ENCODE results near the gene SMIM35. TPM values are rescaled to one million over a fixed set of nuclear protein-coding genes. Genes with fewer than 3 reads are reported as not detected.

The SMIM35 gene
- polyA plus RNA-seq, 1 of the 3 experiments (the other 2 are of a cell fraction), result not detected

DNA sequence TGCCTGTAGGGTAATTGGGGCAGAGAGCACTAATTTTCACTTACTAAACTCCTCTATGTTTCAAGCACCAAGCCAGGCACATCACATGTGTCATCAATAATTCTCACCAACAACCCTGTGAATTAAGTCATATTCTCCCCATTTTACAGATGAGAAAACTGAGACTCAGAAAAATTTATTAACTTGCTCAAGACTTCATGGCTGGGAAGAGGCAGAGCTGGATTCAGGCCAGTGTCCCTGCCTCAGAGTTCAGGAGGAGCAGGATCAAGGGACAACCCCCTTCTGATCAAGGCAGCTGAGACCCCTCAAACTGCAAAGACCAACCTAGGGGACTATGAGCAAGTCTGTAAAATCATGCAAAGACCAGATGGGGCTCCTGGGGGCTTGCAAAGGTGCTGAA is 2.1 kb downstream of the SMIM35 start:
- POLR2A ChIA-PET, result no interaction called here
- H3K27me3 ChIP-seq (ENCODE audit: insufficient read depth), result peaks cover 14% of the 10 kb centered on the region

DNA sequence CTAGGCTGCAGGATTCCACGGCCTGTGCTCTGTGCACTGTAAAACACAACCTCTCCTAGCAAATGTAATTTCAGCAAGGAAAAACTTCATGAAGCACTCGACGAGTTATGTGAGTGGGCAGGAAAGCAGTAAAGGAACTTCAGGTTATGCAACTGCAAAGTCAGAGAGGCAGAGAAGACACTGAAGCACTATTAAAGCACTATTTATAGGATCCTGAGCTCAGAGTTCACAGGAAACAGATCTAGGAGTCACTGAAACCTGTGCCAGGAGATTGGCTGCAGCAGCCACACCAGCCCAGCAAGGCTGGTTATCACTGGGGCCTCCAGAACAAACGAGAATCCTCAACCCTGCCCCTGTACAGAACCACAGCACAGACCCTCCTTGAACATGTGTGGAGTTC is 2.5 kb downstream of the SMIM35 start:
- POLR2A ChIA-PET, result no interaction called here
- CTCF ChIA-PET, result interaction anchor here (1.2 to 2.0 kb wide), 2 partner anchors 13 to 31 kb away, joined by 3 to 9 read pairs; no protein-coding TSS in a partner anchor
- no peaks in the 10 kb centered on the region for H3F3A ChIP-seq (replicated peaks; ENCODE audit: insufficient read depth)
- no peak overlapping the region for H3K27ac ChIP-seq (ENCODE audit: low read depth in 2 of 2, low read length in 1 of 2)
- H3K9me2 ChIP-seq, result no peaks in the 10 kb centered on the region
- peaks cover 14% of the 10 kb centered on the region for H3K27me3 ChIP-seq (ENCODE audit: insufficient read depth)
- H2AFZ ChIP-seq (ENCODE audit: low read depth), result no peak overlapping the region
- no peaks in the 10 kb centered on the region for H4K20me1 ChIP-seq (ENCODE audit: insufficient read depth)
- H3K4me1 ChIP-seq (ENCODE audit: control insufficient read depth in 1 of 2, insufficient read depth in 2 of 2, low read depth in 1 of 2, low read length in 1 of 2), result no peaks in the 10 kb centered on the region
- no peaks in the 10 kb centered on the region for H3K79me2 ChIP-seq (ENCODE audit: insufficient read depth)
- no peaks in the 10 kb centered on the region for H3K9me3 ChIP-seq
- no peak overlapping the region for H3K4me3 ChIP-seq (ENCODE audit: low read depth in 2 of 2, low read length in 1 of 2)
- H3K4me2 ChIP-seq, result no peak overlapping the region
- no peak overlapping the region for H3K9ac ChIP-seq
- 26% methylated on average over 4 of the region's 4 CpGs for WGBS (ENCODE audit: low lambda C conversion rate)
- H3K36me3 ChIP-seq (replicated peaks in 1 of 2; ENCODE audit: control insufficient read depth in 1 of 2, insufficient read depth in 2 of 2, low read length in 1 of 2), result no peaks in the 10 kb centered on the region
- DNase-seq, result no peak
- TF ChIP-seq TCF12 (IDR thresholded peaks at IDR 0.05), result no peak
- TF ChIP-seq ELF1 (IDR thresholded peaks at IDR 0.05), result no peak
- TF ChIP-seq, protein P1, sequence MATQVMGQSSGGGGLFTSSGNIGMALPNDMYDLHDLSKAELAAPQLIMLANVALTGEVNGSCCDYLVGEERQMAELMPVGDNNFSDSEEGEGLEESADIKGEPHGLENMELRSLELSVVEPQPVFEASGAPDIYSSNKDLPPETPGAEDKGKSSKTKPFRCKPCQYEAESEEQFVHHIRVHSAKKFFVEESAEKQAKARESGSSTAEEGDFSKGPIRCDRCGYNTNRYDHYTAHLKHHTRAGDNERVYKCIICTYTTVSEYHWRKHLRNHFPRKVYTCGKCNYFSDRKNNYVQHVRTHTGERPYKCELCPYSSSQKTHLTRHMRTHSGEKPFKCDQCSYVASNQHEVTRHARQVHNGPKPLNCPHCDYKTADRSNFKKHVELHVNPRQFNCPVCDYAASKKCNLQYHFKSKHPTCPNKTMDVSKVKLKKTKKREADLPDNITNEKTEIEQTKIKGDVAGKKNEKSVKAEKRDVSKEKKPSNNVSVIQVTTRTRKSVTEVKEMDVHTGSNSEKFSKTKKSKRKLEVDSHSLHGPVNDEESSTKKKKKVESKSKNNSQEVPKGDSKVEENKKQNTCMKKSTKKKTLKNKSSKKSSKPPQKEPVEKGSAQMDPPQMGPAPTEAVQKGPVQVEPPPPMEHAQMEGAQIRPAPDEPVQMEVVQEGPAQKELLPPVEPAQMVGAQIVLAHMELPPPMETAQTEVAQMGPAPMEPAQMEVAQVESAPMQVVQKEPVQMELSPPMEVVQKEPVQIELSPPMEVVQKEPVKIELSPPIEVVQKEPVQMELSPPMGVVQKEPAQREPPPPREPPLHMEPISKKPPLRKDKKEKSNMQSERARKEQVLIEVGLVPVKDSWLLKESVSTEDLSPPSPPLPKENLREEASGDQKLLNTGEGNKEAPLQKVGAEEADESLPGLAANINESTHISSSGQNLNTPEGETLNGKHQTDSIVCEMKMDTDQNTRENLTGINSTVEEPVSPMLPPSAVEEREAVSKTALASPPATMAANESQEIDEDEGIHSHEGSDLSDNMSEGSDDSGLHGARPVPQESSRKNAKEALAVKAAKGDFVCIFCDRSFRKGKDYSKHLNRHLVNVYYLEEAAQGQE (IDR thresholded peaks at IDR 0.05; ENCODE audit: low read depth, low read length), result no peak
- no peak for TF ChIP-seq NRF1 (IDR thresholded peaks at IDR 0.05; ENCODE audit: low read depth, low read length)
- TF ChIP-seq FOXJ3 (CRISPR knock-in tag; IDR thresholded peaks at IDR 0.05), result no peak
- TF ChIP-seq CHD2 (IDR thresholded peaks at IDR 0.05; ENCODE audit: low read length, partially characterized antibody), result no peak
- TF ChIP-seq RXRA (IDR thresholded peaks at IDR 0.05; ENCODE audit: borderline replicate concordance, low read depth), result no peak
- TF ChIP-seq GABPA (IDR thresholded peaks at IDR 0.05; ENCODE audit: low read depth), result no peak
- no peak for TF ChIP-seq FOXM1 (IDR thresholded peaks at IDR 0.05; ENCODE audit: low read depth)
- TF ChIP-seq EZH2phosphoT487 (IDR thresholded peaks at IDR 0.05; ENCODE audit: borderline replicate concordance, low read depth), result no peak
- no peak for TF ChIP-seq RFX5 (IDR thresholded peaks at IDR 0.05; ENCODE audit: low read length)

More for the DNA sequence above, 2.1 kb downstream of the SMIM35 start:
- H2AFZ ChIP-seq (ENCODE audit: low read depth), result no peak overlapping the region
- H3K4me3 ChIP-seq (ENCODE audit: low read depth in 2 of 2, low read length in 1 of 2), result no peak overlapping the region
- no peaks in the 10 kb centered on the region for H3K36me3 ChIP-seq (replicated peaks in 1 of 2; ENCODE audit: control insufficient read depth in 1 of 2, insufficient read depth in 2 of 2, low read length in 1 of 2)
- no peak for DNase-seq
- no peak overlapping the region for H3K4me2 ChIP-seq
- no peaks in the 10 kb centered on the region for H3K9me3 ChIP-seq
- TF ChIP-seq RXRA (IDR thresholded peaks at IDR 0.05; ENCODE audit: borderline replicate concordance, low read depth) (no peak), CHD2 (IDR thresholded peaks at IDR 0.05; ENCODE audit: low read length, partially characterized antibody) (no peak), MXI1 (IDR thresholded peaks at IDR 0.05; ENCODE audit: low read depth, low read length) (no peak), SMC3 (IDR thresholded peaks at IDR 0.05; ENCODE audit: low read depth, low read length) (no peak), YY1 (IDR thresholded peaks at IDR 0.05; ENCODE audit: low read depth) (no peak), FOSL2 (IDR thresholded peaks at IDR 0.05; ENCODE audit: borderline replicate concordance, low read depth) (no peak), GABPA (IDR thresholded peaks at IDR 0.05; ENCODE audit: low read depth) (no peak), MEF2A (IDR thresholded peaks at IDR 0.05; ENCODE audit: borderline replicate concordance, low read depth) (no peak), NFIC (IDR thresholded peaks at IDR 0.05; ENCODE audit: borderline replicate concordance) (no peak), FOXJ3 (CRISPR knock-in tag; IDR thresholded peaks at IDR 0.05) (no peak), RCOR1 (IDR thresholded peaks at IDR 0.05; ENCODE audit: low read length) (no peak), SIN3A (IDR thresholded peaks at IDR 0.05; ENCODE audit: borderline replicate concordance, low read depth, low read length) (no peak), TEAD4 (IDR thresholded peaks at IDR 0.05; ENCODE audit: borderline replicate concordance, insufficient read depth) (no peak), TAF1 (IDR thresholded peaks at IDR 0.05; ENCODE audit: borderline replicate concordance, low read depth, low read length) (no peak), EZH2phosphoT487 (IDR thresholded peaks at IDR 0.05; ENCODE audit: borderline replicate concordance, low read depth) (no peak)
- TF ChIP-seq, protein P2, sequence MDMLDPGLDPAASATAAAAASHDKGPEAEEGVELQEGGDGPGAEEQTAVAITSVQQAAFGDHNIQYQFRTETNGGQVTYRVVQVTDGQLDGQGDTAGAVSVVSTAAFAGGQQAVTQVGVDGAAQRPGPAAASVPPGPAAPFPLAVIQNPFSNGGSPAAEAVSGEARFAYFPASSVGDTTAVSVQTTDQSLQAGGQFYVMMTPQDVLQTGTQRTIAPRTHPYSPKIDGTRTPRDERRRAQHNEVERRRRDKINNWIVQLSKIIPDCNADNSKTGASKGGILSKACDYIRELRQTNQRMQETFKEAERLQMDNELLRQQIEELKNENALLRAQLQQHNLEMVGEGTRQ (IDR thresholded peaks at IDR 0.05; ENCODE audit: borderline replicate concordance, low read depth, low read length), result no peak
- TF ChIP-seq, protein P3, sequence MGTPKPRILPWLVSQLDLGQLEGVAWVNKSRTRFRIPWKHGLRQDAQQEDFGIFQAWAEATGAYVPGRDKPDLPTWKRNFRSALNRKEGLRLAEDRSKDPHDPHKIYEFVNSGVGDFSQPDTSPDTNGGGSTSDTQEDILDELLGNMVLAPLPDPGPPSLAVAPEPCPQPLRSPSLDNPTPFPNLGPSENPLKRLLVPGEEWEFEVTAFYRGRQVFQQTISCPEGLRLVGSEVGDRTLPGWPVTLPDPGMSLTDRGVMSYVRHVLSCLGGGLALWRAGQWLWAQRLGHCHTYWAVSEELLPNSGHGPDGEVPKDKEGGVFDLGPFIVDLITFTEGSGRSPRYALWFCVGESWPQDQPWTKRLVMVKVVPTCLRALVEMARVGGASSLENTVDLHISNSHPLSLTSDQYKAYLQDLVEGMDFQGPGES (IDR thresholded peaks at IDR 0.05; ENCODE audit: low read depth, low read length), result no peak
- TF ChIP-seq, protein P4, sequence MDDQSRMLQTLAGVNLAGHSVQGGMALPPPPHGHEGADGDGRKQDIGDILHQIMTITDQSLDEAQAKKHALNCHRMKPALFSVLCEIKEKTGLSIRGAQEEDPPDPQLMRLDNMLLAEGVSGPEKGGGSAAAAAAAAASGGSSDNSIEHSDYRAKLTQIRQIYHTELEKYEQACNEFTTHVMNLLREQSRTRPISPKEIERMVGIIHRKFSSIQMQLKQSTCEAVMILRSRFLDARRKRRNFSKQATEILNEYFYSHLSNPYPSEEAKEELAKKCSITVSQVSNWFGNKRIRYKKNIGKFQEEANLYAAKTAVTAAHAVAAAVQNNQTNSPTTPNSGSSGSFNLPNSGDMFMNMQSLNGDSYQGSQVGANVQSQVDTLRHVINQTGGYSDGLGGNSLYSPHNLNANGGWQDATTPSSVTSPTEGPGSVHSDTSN (IDR thresholded peaks at IDR 0.05), result no peak
- no peaks in the 10 kb centered on the region for H3K9me2 ChIP-seq
- no peaks in the 10 kb centered on the region for H3K4me1 ChIP-seq (ENCODE audit: control insufficient read depth in 1 of 2, insufficient read depth in 2 of 2, low read depth in 1 of 2, low read length in 1 of 2)
- CTCF ChIA-PET, result interaction anchor here (2.0 kb wide), 1 partner anchor 31 kb away, joined by 9 read pairs; no protein-coding TSS in a partner anchor
- H3F3A ChIP-seq (replicated peaks; ENCODE audit: insufficient read depth), result no peaks in the 10 kb centered on the region
- no peaks in the 10 kb centered on the region for H3K79me2 ChIP-seq (ENCODE audit: insufficient read depth)
- H3K9ac ChIP-seq, result no peak overlapping the region
- no peaks in the 10 kb centered on the region for H4K20me1 ChIP-seq (ENCODE audit: insufficient read depth)
- no peak overlapping the region for H3K27ac ChIP-seq (ENCODE audit: low read depth in 2 of 2, low read length in 1 of 2)

All from SK-N-SH (cell line).